ENCODE data around the gene KLHDC1.

DNA sequence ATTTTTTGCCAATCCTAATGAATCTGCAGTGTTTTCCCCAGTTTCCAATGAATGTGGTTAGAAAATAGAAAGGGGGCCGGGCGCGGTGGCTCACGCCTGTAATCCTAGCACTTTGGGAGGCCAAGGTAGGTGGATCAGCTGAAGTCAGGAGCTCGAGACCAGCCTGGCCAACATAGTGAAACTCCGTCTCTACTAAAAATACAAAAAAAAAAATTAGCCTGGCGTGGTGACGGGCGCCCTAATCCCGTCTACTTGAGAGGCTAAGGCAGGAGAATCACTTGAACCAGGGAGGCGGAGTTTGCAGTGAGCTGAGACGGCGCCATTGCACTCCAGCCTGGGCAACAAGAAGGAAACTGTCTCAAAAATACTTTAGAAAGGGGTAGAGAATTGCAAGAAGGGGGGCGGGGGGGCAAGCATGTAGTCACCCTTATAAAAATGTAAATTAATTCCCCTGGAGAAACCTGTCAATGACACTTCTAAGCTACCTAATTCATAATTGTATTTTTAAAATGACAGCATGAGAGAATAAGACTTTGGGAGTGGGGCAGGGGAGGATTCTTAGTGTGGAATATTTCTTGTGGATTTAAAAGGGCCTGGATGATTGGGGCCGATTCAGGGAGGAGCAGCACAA is 76.8 kb downstream of the KLHDC1 start:
- TF ChIP-seq, protein P1, sequence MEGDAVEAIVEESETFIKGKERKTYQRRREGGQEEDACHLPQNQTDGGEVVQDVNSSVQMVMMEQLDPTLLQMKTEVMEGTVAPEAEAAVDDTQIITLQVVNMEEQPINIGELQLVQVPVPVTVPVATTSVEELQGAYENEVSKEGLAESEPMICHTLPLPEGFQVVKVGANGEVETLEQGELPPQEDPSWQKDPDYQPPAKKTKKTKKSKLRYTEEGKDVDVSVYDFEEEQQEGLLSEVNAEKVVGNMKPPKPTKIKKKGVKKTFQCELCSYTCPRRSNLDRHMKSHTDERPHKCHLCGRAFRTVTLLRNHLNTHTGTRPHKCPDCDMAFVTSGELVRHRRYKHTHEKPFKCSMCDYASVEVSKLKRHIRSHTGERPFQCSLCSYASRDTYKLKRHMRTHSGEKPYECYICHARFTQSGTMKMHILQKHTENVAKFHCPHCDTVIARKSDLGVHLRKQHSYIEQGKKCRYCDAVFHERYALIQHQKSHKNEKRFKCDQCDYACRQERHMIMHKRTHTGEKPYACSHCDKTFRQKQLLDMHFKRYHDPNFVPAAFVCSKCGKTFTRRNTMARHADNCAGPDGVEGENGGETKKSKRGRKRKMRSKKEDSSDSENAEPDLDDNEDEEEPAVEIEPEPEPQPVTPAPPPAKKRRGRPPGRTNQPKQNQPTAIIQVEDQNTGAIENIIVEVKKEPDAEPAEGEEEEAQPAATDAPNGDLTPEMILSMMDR (IDR thresholded peaks at IDR 0.05), result no peak
- TF ChIP-seq EZH2 (IDR thresholded peaks at IDR 0.05; ENCODE audit: borderline replicate concordance, insufficient read depth, low read depth, low read length, poor library complexity, severe bottlenecking), result no peak
